ENCODE data around the gene IL16. TPM values are rescaled to one million over a fixed set of nuclear protein-coding genes. Genes with fewer than 3 reads are reported as not detected.

IL16 gene
- total and polyA plus RNA-seq, 2 donors from 2014 or later: 1.4 to 19.9 TPM

- TF ChIP-seq CTCF (IDR thresholded peaks at IDR 0.05; ENCODE audit: borderline replicate concordance, extremely low read depth, insufficient read depth): no peak
- FAIRE-seq (no peak), DNase-seq (peak in 2 of 5 donors; percentile 21 to 32)
- Histone ChIP-seq H3K9me3 (ENCODE audit: control insufficient read depth in 2 of 3, insufficient read depth in 1 of 3, low read length in 3 of 3) (no peaks in the 10 kb centered on the region), H3K27me3 (ENCODE audit: control insufficient read depth, insufficient read depth, low read length) (no peaks in the 10 kb centered on the region), H3K4me3 (ENCODE audit: low read length in 3 of 3) (peak overlapping the region in 1 of 3 donors; percentile 18), H3K27ac (ENCODE audit: low read depth in 2 of 2, low read length in 2 of 2) (peak overlapping the region in 1 of 2 donors; percentile 47), H3K4me1 (ENCODE audit: control insufficient read depth in 2 of 3, insufficient read depth in 2 of 3, low read depth in 1 of 3, low read length in 3 of 3) (peaks cover 0 to 14% (median 0%) of the 10 kb centered on the region in 3 donors), H3K36me3 (ENCODE audit: control insufficient read depth in 2 of 3, insufficient read depth in 3 of 3, low read length in 3 of 3) (no peaks in the 10 kb centered on the region), H3K9ac (ENCODE audit: low read length in 3 of 3) (no peak overlapping the region)
- intact Hi-C loops (cut with DNase I): no loop called here
These were observed 97.2 kb downstream of the IL16 start for GRCh38 chr15:81293728-81294515.

GRCh38 chr15:81294516-81294880 is 97.8 kb downstream of the IL16 start:
- no peaks in the 10 kb centered on the region for H3K9me3 ChIP-seq (ENCODE audit: control insufficient read depth in 2 of 3, insufficient read depth in 1 of 3, low read length in 3 of 3)
- FAIRE-seq: no peak
- H3K36me3 ChIP-seq (ENCODE audit: control insufficient read depth in 2 of 3, insufficient read depth in 3 of 3, low read length in 3 of 3): no peaks in the 10 kb centered on the region
- H3K4me1 ChIP-seq (ENCODE audit: control insufficient read depth in 2 of 3, insufficient read depth in 2 of 3, low read depth in 1 of 3, low read length in 3 of 3): peaks cover 0 to 14% (median 0%) of the 10 kb centered on the region in 3 donors
- TF ChIP-seq CTCF (IDR thresholded peaks at IDR 0.05; ENCODE audit: borderline replicate concordance, extremely low read depth, insufficient read depth): no peak
- peak overlapping the region in 1 of 2 donors; percentile 7 for H3K27ac ChIP-seq (ENCODE audit: low read depth in 2 of 2, low read length in 2 of 2)
- H3K27me3 ChIP-seq (ENCODE audit: control insufficient read depth, insufficient read depth, low read length): no peaks in the 10 kb centered on the region
- intact Hi-C loops (cut with DNase I): no loop called here
- no peak overlapping the region for H3K4me3 ChIP-seq (ENCODE audit: low read length in 3 of 3)
- no peak overlapping the region for H3K9ac ChIP-seq (ENCODE audit: low read length in 3 of 3)
- no peak for DNase-seq

- no peaks in the 10 kb centered on the region for H3K9me3 ChIP-seq (ENCODE audit: control insufficient read depth in 2 of 3, insufficient read depth in 1 of 3, low read length in 3 of 3)
- TF ChIP-seq CTCF (IDR thresholded peaks at IDR 0.05; ENCODE audit: borderline replicate concordance, extremely low read depth, insufficient read depth): no peak
- DNase-seq (no peak), FAIRE-seq (no peak)
- no peaks in the 10 kb centered on the region for H3K36me3 ChIP-seq (ENCODE audit: control insufficient read depth in 2 of 3, insufficient read depth in 3 of 3, low read length in 3 of 3)
- peaks cover 0 to 14% (median 0%) of the 10 kb centered on the region in 3 donors for H3K4me1 ChIP-seq (ENCODE audit: control insufficient read depth in 2 of 3, insufficient read depth in 2 of 3, low read depth in 1 of 3, low read length in 3 of 3)
- no peak overlapping the region for H3K4me3 ChIP-seq (ENCODE audit: low read length in 3 of 3)
- peak overlapping the region in 1 of 2 donors; percentile 14 for H3K27ac ChIP-seq (ENCODE audit: low read depth in 2 of 2, low read length in 2 of 2)
- H3K9ac ChIP-seq (ENCODE audit: low read length in 3 of 3): no peak overlapping the region
- no peaks in the 10 kb centered on the region for H3K27me3 ChIP-seq (ENCODE audit: control insufficient read depth, insufficient read depth, low read length)
- intact Hi-C loops (cut with DNase I): no loop called here
These were observed 98.9 kb downstream of the IL16 start for GRCh38 chr15:81295486-81296121.
